ENCODE measurements around the gene FSTL5. TPM values are rescaled to one million over a fixed set of nuclear protein-coding genes. Genes with fewer than 3 reads are reported as not detected.

Gene FSTL5
- total and polyA plus RNA-seq, 10 of the 15 experiments (the other 5 are each of a cell fraction or from before 2014, with no cell fraction given) = 0.04 to 2.4 (median 0.08) TPM; not detected in 4

DNA sequence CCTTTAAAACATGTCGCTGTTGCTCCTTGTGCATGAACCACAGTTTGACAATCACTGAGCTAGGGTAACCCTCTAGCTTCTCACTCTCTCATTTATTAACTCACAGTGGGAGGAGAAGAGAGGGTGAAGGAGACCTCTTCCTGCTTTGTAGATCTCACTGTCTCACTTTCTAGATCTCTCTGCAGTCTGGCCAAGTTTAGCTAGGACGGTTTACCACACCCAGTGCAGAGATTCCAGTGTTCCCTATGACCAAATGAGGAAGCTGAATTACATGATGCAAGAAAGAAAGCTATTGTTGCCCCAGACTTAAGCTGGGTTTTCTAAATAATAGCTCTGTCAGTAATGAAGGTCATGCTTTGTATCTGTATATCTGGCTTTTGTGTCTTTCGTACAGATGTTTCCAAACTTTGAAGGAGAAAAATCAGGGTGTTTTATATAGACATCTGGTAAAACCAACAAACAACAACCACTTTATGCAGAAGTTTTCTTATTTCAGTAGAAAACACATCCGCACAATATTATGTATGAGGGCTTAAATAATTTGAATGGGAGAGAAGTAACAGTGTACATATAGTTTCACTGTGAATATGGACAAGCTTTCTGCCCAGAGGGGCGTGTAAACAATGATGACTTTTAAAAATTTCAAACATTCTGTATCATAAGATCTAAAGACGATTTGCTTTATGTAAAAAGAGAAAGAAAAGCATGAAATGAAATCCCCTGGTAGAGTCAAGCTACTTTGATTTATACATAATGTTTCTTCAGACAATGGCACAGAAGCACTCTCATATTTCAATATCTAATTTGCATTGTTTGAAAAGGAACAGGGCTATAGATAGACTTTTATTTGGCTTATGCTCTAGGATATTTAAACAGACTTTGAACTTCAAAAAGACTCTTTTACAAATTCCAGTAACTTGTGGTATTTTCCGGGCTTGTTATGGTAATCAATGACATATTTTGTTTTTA, 582.3 kb downstream of the FSTL5 start:
- BruUV-seq (replicated peaks) = no TSS peak
- DNase-seq (ENCODE audit: low read depth, low spot score) = peak; percentile 4
- H4K20me1 ChIP-seq (ENCODE audit: control insufficient read depth, insufficient read depth) = no peaks in the 10 kb centered on the region
- in situ Hi-C loops (cut with MboI) (no loop called here), intact Hi-C loops (cut with micrococcal nuclease; ENCODE audit: unreplicated experiment) (no loop called here)
- ChIA-PET SMC1A (ENCODE audit: uncharacterized antibody, unreplicated experiment) (interaction anchor here (0.9 to 1.9 kb wide), 14 partner anchors 7 to 163 kb away, joined by 3 to 8 read pairs (median 3); no protein-coding TSS in a partner anchor), CTCF (interaction anchor here (1.2 to 1.8 kb wide), 5 partner anchors 9 to 587 kb away, joined by 3 to 6 read pairs (median 5); no protein-coding TSS in a partner anchor), POLR2A (no interaction called here), RAD21 (ENCODE audit: unreplicated experiment) (interaction anchor here (0.7 to 1.3 kb wide), 2 partner anchors 35 to 63 kb away, joined by 3 to 4 read pairs; no protein-coding TSS in a partner anchor)
- TF ChIP-seq ZNF622 (IDR thresholded peaks at IDR 0.05) (no peak), YBX1 (IDR thresholded peaks at IDR 0.05) (no peak), USF1 (IDR thresholded peaks at IDR 0.05; ENCODE audit: borderline replicate concordance, extremely low read length, insufficient read depth, low read depth, low read length) (no peak), CEBPB (IDR thresholded peaks at IDR 0.05; ENCODE audit: borderline replicate concordance in 1 of 2, low read depth in 2 of 2, low read length in 2 of 2) (no peak), BACH1 (IDR thresholded peaks at IDR 0.05; ENCODE audit: borderline replicate concordance) (no peak), SP1 (IDR thresholded peaks at IDR 0.05; ENCODE audit: low read depth, low read length) (no peak), NR2F1 (conservative IDR thresholded peaks at IDR 0.05) (no peak)
- TF ChIP-seq, protein P1, sequence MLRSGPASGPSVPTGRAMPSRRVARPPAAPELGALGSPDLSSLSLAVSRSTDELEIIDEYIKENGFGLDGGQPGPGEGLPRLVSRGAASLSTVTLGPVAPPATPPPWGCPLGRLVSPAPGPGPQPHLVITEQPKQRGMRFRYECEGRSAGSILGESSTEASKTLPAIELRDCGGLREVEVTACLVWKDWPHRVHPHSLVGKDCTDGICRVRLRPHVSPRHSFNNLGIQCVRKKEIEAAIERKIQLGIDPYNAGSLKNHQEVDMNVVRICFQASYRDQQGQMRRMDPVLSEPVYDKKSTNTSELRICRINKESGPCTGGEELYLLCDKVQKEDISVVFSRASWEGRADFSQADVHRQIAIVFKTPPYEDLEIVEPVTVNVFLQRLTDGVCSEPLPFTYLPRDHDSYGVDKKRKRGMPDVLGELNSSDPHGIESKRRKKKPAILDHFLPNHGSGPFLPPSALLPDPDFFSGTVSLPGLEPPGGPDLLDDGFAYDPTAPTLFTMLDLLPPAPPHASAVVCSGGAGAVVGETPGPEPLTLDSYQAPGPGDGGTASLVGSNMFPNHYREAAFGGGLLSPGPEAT (IDR thresholded peaks at IDR 0.05; ENCODE audit: low read depth) = no peak
- H3K9ac ChIP-seq (ENCODE audit: control insufficient read depth, insufficient read depth, low read length) = no peak overlapping the region
- no peaks in the 10 kb centered on the region for H3K79me2 ChIP-seq (ENCODE audit: control insufficient read depth, insufficient read depth, low read length)
- H3K4me3 ChIP-seq = no peak overlapping the region
- H2AFZ ChIP-seq (ENCODE audit: control insufficient read depth, low read depth, low read length) = peak overlapping the region; percentile 47
- peak; percentile 75 for ATAC-seq
- H3K9me3 ChIP-seq (replicated peaks; ENCODE audit: control insufficient read depth, insufficient read depth, low read length) = no peaks in the 10 kb centered on the region
- H3K4me1 ChIP-seq (ENCODE audit: control insufficient read depth, insufficient read depth, low read length) = no peaks in the 10 kb centered on the region
- H3K4me2 ChIP-seq (ENCODE audit: control insufficient read depth, insufficient read depth) = no peak overlapping the region
- WGBS (ENCODE audit: insufficient coverage, insufficient replicate concordance, low lambda C conversion rate, missing lambda C conversion rate) = 53% methylated on average over 7 of the region's 7 CpGs
- H3K36me3 ChIP-seq (ENCODE audit: control insufficient read depth in 2 of 2, insufficient read depth in 2 of 2, low read length in 1 of 2) = no peaks in the 10 kb centered on the region
- no peak for FAIRE-seq
- no peak overlapping the region for H3K27ac ChIP-seq (ENCODE audit: control insufficient read depth, insufficient read depth)
- no peaks in the 10 kb centered on the region for H3K27me3 ChIP-seq (replicated peaks in 1 of 2; ENCODE audit: control insufficient read depth in 2 of 2, insufficient read depth in 2 of 2, low read length in 1 of 2)

Measured in GM12878 (cell line).